ENCODE measurements around the gene ERCC8.
"Not testable (repeated sequence)": the region's sequence is repeated elsewhere in the genome, so short reads cannot be mapped to it uniquely, and the experiment has no call there.

Gene ERCC8, protein sequence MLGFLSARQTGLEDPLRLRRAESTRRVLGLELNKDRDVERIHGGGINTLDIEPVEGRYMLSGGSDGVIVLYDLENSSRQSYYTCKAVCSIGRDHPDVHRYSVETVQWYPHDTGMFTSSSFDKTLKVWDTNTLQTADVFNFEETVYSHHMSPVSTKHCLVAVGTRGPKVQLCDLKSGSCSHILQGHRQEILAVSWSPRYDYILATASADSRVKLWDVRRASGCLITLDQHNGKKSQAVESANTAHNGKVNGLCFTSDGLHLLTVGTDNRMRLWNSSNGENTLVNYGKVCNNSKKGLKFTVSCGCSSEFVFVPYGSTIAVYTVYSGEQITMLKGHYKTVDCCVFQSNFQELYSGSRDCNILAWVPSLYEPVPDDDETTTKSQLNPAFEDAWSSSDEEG

GRCh38 chr5:60944904-60945812 lies at the start of gene ERCC8, which contains the start of gene NDUFAF2:
Gene ERCC8 (minus strand): TSS chr5:60945070. CDS start chr5:60945008, 62 bp downstream.
Gene NDUFAF2 (plus strand): TSS chr5:60945205. CDS start chr5:60945256, 51 bp downstream.
- peak; percentile 71 for DNase-seq (ENCODE audit: low read depth)

DNA sequence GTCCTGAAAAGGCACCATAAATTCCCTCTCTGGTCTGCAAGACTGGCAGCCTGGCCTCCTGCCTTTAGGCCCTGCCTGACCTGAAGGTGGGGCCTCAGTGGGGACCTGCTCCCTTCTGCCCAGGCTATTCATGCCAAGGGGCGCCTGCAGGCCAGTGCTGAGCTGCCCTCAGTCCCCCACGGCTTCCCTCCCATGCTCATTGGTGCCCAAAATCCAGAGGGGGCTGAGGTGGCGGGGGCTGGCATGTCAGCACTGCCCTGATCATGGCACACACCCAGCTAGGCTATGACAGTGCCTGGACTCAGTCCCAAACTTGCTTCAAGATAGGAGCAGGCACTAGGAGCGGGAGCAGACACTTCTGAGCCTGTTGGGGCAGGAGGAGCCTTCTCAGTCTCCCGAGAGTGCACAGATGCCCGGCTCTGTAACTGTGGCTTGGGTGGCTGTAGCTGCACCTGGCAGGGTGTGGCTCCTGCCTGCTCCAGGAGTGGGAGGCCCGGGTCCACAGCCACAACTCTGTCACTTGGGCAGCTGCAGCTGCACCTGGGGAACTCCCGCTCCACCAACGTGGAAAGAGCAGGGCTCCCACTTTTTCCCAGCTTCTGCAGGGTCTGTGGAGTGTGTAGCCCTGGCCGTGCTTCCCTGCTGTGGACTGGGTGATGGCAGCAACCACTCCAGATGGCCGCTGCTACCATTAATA lies 49.2 kb upstream of the ERCC8 start:
- DNase-seq (ENCODE audit: low read depth), result no peak

GRCh38 chr5:60993425-60993824 lies 48.6 kb upstream of the ERCC8 start:
- DNase-seq (ENCODE audit: low read depth), result no peak

DNA sequence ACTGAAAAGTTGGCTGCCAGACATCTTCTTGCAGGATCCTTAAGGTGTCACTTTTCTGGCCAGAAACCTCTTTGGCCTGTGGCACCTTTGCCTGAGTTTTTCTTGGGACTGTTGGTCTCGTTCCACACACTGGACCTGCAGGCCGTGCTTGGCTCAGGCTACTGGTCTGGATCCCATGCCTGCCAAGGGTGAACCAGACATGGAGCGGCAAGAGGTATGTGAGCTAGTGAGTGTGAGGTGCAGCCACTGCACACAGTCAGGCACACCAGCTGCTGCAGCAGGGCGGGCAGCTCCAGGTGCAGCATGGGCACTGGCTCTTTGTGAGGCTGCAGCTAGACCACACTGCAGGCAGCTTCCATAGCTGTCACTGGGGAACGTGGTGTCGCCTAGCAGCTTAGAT lies 48.0 kb upstream of the ERCC8 start:
- no peak for DNase-seq (ENCODE audit: low read depth)

- no peak for DNase-seq (ENCODE audit: low read depth)
Observed at GRCh38 chr5:60989790-60990189, 44.9 kb upstream of the ERCC8 start.

- DNase-seq (ENCODE audit: low read depth), result not testable (repeated sequence)
Observed at GRCh38 chr5:60982127-60982526, 37.3 kb upstream of the ERCC8 start.

GRCh38 chr5:60980511-60980910 lies 35.6 kb upstream of the ERCC8 start:
- DNase-seq (ENCODE audit: low read depth), result no peak

DNA sequence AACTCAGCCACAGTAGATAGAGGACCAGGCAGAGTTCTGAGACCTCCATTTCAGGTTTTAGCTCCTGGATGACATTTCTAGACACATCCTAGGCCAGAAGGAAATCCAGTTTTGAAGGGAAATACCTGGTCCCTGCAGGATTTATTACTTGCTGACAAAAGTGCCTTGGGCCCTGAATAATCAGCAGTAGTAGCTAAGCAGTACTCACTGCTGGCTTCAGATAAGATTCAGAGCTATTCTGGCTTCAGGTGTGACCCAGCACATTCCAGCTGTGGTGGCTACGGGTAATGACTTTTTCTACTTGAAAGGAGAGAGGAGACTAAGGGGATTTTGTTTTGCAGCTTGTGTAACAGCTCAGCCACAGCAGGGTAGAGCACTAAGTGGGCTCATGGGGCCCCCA lies 34.1 kb upstream of the ERCC8 start:
- no peak for DNase-seq (ENCODE audit: low read depth)

DNA sequence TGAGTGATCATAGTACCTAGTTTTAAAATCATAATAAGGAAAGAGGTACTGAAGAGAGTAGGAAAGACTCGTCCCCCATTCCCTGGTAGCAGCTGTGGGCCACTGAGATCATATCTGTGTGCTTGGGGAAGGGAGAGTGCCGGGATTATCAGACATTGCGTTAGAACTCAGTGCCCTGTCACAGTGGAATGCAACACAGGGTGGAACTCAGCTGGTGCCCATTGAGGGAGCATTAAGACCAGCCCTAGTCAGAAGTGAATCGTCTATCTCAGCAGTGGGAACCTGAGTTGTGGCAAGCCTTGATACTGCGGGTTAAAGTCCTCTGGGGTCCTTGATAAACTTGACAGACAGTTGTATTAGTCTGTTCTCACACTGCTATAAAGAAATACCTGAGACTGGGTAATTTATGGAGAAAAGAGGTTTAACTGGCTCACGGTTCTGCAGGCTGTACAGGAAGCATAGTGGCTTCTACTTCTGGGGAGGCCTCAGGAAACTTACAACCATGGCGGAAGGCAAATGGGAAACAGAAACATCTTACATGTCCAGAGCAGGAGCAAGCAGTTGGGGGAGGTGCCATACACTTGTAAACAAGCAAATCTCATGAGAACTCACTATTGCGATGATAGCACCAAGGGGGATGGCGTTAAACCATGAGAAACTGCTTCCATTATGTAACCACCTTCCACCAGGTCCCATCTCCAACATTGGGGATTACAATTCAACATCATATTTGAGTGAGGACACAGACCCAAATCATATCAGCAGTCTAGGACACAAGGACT lies 33.3 kb upstream of the ERCC8 start:
- no peak for DNase-seq (ENCODE audit: low read depth)

DNA sequence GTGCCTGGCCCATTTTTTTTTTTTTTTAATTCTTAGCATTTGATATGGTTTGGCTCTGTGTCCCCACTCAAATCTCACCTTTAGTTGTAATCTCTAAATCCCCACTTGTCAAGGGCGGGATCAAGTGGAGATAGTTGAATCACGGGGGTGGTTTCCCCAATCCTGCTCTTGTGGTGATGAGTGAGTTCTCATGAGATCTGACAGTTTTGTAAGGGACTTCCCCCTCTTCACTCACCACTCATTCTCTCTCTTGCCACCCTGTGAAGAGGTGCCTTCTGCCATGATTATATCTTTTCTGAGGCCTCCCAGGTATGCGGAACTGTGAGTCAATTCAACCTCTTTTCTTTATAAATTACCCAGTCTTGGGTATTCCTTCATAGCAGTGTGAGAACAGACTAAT lies 27.4 kb upstream of the ERCC8 start:
- no peak for DNase-seq (ENCODE audit: low read depth)

DNA sequence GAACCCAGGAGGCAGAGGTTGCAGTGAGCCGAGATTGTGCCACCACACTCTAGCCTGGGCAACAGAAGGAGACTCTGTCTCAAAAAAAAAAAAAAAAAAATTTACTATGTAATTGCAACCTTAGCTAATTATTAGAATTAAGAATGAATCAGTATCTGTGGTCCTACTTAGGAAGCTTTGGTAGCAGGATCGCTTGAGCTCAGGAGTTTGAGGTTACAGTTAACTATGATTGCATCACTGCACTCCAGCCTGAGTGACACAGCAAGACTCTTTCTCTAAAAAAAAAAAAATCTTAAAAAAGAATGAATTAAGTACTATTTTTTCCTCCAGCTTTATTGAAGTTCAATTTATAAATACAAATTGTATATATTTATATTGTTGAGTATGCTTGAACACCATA lies 16.8 kb upstream of the ERCC8 start:
- no peak for DNase-seq (ENCODE audit: low read depth)

GRCh38 chr5:60960591-60960990 lies 15.7 kb upstream of the ERCC8 start:
- no peak for DNase-seq (ENCODE audit: low read depth)

DNA sequence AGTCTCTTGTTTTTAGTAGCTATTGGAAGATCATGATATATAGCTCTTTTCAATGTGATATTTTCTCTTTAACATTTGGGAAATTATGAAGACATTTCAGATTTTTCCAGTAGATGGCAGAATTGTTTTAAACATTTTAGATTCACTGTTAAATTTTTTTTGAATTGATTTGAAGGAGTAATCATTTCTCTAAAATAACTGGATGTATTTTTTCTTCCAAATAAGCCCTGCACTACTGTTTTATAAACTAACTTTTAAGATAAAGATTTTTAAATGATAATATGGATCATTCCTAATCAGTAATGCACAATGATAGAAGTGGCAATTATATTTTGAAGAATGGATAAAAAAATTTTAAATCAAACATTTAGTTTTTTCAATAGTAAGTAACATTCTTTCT lies 14.3 kb upstream of the ERCC8 start:
- DNase-seq (ENCODE audit: low read depth), result no peak

DNA sequence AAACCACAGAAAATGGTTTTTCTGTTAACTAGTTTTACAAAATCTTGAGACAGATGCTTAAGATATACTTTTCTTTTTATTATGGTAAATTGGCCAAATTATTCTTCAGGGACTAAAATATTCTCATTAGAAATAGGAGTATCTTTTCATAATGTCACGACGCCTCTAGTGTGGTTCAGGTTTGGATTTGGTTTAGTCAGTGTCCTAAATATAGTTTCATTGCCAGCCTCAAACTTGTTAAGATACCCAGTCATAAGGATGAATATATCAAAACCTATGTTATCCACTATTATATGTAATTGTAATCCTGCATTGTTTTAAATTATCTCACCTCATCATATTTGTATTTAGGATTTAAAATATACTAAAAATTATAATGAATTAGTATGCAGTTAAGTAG lies 13.8 kb upstream of the ERCC8 start:
- no peak for DNase-seq (ENCODE audit: low read depth)

- DNase-seq (ENCODE audit: low read depth), result no peak
Observed at GRCh38 chr5:60958088-60958487, 13.2 kb upstream of the ERCC8 start.

GRCh38 chr5:60955239-60955638 lies 10.4 kb upstream of the ERCC8 start:
- DNase-seq (ENCODE audit: low read depth), result no peak

- DNase-seq (ENCODE audit: low read depth), result no peak
Observed at GRCh38 chr5:60948738-60949137, 3.9 kb upstream of the ERCC8 start.

- DNase-seq (ENCODE audit: low read depth), result peak; percentile 30
Observed at GRCh38 chr5:60945813-60946187, 930 bp upstream of the ERCC8 start.

DNA sequence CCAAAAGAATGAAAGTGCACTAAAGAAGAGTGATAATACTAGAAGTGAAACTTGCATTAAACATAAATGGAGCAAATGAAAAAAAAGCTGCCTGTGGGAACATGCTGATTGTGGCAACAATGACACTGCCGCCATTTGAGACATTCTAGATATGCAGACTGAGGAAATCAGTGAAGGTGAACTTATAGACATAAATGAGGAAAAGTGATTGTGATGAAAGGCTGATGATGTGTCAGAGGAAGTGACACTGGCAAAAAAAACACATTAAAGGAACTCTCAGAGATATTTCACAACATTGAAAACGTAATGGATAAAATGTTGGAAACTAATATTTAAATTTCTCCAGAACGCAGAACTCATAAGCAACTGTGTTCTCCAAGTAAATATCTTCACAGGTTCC lies 1.2 kb downstream of the ERCC8 start:
- DNase-seq (ENCODE audit: low read depth), result no peak

GRCh38 chr5:60929024-60929423 lies 15.8 kb downstream of the ERCC8 start:
- DNase-seq (ENCODE audit: low read depth), result no peak

GRCh38 chr5:60927450-60927849 lies 17.4 kb downstream of the ERCC8 start:
- DNase-seq (ENCODE audit: low read depth), result no peak

- DNase-seq (ENCODE audit: low read depth), result no peak
Observed at GRCh38 chr5:60918466-60918865, 26.4 kb downstream of the ERCC8 start.

All from HS-5 (cell line).